Stomach (tissue), 4 donors: ENCODE measurements around the gene RAMACL.

Experiments
- EP300 ChIP-seq: sonication (generic); formaldehyde crosslinking; IDR thresholded peaks from one replicate; pipeline ENCODE4 v1.6.1; 2017; ENCODE audit warnings: antibody characterized with exemption
- TF ChIP-seq, protein P1 (sequence below), 7 experiments: fragments of 450-650 bp in 4 of 7; fragments of 200-600 bp in 3 of 7; sonication (generic) in 3 of 7; IDR thresholded peaks; one replicate each; pipeline ENCODE4 v1.5.1; 2016 to 2019; ENCODE audit warnings: antibody characterized with exemption in 7 of 7, control low read depth in 2 of 7, mild to moderate bottlenecking in 1 of 7

GRCh38 chr6:166551754-166552495 is 34.6 kb downstream of the RAMACL start:
- no peak for TF ChIP-seq EP300
- TF ChIP-seq, protein P1, sequence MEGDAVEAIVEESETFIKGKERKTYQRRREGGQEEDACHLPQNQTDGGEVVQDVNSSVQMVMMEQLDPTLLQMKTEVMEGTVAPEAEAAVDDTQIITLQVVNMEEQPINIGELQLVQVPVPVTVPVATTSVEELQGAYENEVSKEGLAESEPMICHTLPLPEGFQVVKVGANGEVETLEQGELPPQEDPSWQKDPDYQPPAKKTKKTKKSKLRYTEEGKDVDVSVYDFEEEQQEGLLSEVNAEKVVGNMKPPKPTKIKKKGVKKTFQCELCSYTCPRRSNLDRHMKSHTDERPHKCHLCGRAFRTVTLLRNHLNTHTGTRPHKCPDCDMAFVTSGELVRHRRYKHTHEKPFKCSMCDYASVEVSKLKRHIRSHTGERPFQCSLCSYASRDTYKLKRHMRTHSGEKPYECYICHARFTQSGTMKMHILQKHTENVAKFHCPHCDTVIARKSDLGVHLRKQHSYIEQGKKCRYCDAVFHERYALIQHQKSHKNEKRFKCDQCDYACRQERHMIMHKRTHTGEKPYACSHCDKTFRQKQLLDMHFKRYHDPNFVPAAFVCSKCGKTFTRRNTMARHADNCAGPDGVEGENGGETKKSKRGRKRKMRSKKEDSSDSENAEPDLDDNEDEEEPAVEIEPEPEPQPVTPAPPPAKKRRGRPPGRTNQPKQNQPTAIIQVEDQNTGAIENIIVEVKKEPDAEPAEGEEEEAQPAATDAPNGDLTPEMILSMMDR (IDR thresholded peaks at IDR 0.05), result no peak
